Ishikawa (cell line): ENCODE results near the gene GNL3L.

Source experiments
- CEBPB ChIP-seq: IDR thresholded peaks from 2 replicates; pipeline ENCODE4 v1.6.1; 2012
- CREB1 ChIP-seq: IDR thresholded peaks from 2 replicates; pipeline ENCODE4 v1.6.1; 2012; ENCODE audit warnings: low read depth
- EGR1 ChIP-seq: IDR thresholded peaks from 2 replicates; pipeline ENCODE4 v1.6.1; 2012
- TEAD4 ChIP-seq: IDR thresholded peaks from 2 replicates; pipeline ENCODE4 v1.6.1; 2012
- TF ChIP-seq, protein P1 (sequence below): IDR thresholded peaks from 2 replicates; pipeline ENCODE4 v1.6.1; 2012
- TF ChIP-seq, protein P2 (sequence below): IDR thresholded peaks from 2 replicates; pipeline ENCODE4 v1.6.1; 2012
- TF ChIP-seq, protein P3 (sequence below): IDR thresholded peaks from 2 replicates; pipeline ENCODE4 v1.6.1; 2012; ENCODE audit warnings: low read depth, mild to moderate bottlenecking

DNA sequence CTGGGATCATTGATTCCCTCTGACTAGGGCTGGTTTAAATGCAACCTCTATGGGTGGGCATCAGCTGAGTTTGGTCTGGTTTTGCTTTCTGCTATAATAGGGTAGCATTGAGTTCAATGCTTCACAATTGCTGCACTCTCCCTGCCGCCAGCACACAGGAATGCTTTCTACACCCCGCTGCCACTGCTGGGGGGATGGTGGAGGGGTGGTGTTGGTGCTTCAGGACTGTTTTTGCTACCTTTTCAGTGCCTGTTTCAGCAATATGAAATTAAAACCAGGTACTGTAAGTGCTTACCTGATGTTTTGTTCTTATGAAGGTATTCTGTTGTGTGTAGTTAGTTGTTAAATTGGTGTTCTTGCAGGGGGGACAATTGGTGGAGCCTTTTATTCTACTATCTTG, 67.7 kb downstream of the GNL3L start:
- TF ChIP-seq TEAD4 (no peak), CREB1 (no peak), CEBPB (no peak), EGR1 (no peak)
- TF ChIP-seq, protein P1, sequence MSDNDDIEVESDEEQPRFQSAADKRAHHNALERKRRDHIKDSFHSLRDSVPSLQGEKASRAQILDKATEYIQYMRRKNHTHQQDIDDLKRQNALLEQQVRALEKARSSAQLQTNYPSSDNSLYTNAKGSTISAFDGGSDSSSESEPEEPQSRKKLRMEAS, result no peak
- TF ChIP-seq, protein P2, sequence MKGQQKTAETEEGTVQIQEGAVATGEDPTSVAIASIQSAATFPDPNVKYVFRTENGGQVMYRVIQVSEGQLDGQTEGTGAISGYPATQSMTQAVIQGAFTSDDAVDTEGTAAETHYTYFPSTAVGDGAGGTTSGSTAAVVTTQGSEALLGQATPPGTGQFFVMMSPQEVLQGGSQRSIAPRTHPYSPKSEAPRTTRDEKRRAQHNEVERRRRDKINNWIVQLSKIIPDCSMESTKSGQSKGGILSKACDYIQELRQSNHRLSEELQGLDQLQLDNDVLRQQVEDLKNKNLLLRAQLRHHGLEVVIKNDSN, result no peak
- TF ChIP-seq, protein P3, sequence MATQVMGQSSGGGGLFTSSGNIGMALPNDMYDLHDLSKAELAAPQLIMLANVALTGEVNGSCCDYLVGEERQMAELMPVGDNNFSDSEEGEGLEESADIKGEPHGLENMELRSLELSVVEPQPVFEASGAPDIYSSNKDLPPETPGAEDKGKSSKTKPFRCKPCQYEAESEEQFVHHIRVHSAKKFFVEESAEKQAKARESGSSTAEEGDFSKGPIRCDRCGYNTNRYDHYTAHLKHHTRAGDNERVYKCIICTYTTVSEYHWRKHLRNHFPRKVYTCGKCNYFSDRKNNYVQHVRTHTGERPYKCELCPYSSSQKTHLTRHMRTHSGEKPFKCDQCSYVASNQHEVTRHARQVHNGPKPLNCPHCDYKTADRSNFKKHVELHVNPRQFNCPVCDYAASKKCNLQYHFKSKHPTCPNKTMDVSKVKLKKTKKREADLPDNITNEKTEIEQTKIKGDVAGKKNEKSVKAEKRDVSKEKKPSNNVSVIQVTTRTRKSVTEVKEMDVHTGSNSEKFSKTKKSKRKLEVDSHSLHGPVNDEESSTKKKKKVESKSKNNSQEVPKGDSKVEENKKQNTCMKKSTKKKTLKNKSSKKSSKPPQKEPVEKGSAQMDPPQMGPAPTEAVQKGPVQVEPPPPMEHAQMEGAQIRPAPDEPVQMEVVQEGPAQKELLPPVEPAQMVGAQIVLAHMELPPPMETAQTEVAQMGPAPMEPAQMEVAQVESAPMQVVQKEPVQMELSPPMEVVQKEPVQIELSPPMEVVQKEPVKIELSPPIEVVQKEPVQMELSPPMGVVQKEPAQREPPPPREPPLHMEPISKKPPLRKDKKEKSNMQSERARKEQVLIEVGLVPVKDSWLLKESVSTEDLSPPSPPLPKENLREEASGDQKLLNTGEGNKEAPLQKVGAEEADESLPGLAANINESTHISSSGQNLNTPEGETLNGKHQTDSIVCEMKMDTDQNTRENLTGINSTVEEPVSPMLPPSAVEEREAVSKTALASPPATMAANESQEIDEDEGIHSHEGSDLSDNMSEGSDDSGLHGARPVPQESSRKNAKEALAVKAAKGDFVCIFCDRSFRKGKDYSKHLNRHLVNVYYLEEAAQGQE, result no peak
